AG09319 (cell line): ENCODE measurements around the gene PARG.

Source experiments
- DNase-seq: peaks from one replicate; pipeline ENCODE4 v3.0.0-alpha.2; 2010; ENCODE audit warnings: low read depth; ENCODE audit errors: extremely low read depth
- TF ChIP-seq, protein P1 (sequence below): IDR thresholded peaks from 2 replicates; pipeline ENCODE4 v1.5.1; 2011; ENCODE audit warnings: low read depth, mild to moderate bottlenecking, inconsistent platforms, low read length, moderate library complexity

Gene PARG

DNA sequence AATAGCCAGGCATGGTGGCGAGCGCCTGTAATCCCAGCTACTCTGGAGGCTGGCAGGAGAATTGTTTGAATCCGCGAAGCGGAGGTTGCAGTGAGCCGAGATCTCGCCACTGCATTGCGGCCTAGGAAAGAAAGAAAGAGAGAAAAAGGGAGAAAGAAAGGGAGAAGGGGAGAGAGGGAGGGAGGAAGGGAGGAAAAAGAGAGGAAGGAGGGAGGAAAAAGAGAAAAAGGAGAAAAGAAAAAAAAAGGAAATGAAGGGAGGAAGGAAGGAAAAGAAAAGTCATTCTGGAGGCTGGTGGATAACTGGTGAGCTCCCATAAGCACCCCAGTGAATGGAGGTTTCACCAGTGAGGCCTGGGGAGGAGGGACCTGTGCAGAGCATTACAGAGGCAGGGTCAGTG lies 172.1 kb downstream of the PARG start:
- TF ChIP-seq, protein P1, sequence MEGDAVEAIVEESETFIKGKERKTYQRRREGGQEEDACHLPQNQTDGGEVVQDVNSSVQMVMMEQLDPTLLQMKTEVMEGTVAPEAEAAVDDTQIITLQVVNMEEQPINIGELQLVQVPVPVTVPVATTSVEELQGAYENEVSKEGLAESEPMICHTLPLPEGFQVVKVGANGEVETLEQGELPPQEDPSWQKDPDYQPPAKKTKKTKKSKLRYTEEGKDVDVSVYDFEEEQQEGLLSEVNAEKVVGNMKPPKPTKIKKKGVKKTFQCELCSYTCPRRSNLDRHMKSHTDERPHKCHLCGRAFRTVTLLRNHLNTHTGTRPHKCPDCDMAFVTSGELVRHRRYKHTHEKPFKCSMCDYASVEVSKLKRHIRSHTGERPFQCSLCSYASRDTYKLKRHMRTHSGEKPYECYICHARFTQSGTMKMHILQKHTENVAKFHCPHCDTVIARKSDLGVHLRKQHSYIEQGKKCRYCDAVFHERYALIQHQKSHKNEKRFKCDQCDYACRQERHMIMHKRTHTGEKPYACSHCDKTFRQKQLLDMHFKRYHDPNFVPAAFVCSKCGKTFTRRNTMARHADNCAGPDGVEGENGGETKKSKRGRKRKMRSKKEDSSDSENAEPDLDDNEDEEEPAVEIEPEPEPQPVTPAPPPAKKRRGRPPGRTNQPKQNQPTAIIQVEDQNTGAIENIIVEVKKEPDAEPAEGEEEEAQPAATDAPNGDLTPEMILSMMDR: no peak
- no peak for DNase-seq

- no peak for DNase-seq
- TF ChIP-seq, protein P1: no peak
Observed at GRCh38 chr10:49768731-49769130, 173.1 kb downstream of the PARG start.

DNA sequence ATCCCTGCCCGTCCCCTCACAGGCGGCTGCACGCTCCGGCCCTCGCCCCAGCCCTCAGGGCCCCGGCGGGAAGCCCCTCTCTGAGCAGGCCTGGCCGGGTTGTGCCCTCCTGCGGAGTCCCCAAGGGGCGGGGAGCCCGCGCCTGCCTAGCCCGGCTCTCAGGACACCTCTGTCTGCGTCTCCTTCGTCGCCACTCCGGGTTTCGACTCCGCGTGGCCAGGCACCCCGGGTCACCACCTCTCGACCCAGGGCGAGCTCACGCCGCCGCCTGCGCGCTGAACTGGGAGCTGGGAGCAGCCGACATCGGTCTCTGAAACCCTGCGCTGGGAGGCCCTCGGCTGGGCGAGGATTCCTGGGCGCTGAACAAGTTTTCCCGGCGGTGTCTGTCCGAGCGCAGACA lies 173.5 kb downstream of the PARG start:
- no peak for DNase-seq
- TF ChIP-seq, protein P1: no peak
